WTC11 (cell line): ENCODE measurements around the gene GNAS-AS1. TPM values are rescaled to one million over a fixed set of nuclear protein-coding genes. Genes with fewer than 3 reads are reported as not detected.

Experiments used
- ATAC-seq: fragments of 200-7000 bp; cut with Tn5 transposase; 2 replicates; pipeline ENCODE4 v1.10.0; 2021; ENCODE audit warnings: mild to moderate bottlenecking, moderate library complexity
- CTCF ChIA-PET: fragments of 300-600 bp; sonication (Branson Sonifier 250); formaldehyde crosslinking; loops from one replicate; lab custom pipeline; 2021; ENCODE audit warnings: antibody characterized with exemption; lab: Charles Lee
- POLR2A ChIA-PET: fragments of 350-600 bp; sonication (Branson Sonifier 250); formaldehyde crosslinking; loops from one replicate; lab custom pipeline; 2021; ENCODE audit warnings: antibody characterized with exemption; lab: Charles Lee
- DNase-seq: peaks from one replicate; pipeline ENCODE4 v3.0.0; 2021; ENCODE audit warnings: low spot score
- H3K27ac Mint-ChIP-seq: 2 replicates; pipeline ENCODE4 v1.8.0; 2021; ENCODE audit warnings: mixed read lengths
- H3K27me3 Mint-ChIP-seq: 2 replicates; pipeline ENCODE4 v1.8.0; 2021; ENCODE audit warnings: low read depth, mild to moderate bottlenecking, moderate library complexity, mixed read lengths
- H3K36me3 Mint-ChIP-seq: 2 replicates; pipeline ENCODE4 v1.8.0; 2021; ENCODE audit warnings: mixed read lengths
- H3K4me1 Mint-ChIP-seq: 2 replicates; pipeline ENCODE4 v1.8.0; 2022; ENCODE audit warnings: mixed read lengths
- H3K4me3 Mint-ChIP-seq: 2 replicates; pipeline ENCODE4 v1.8.0; 2021; ENCODE audit warnings: mild to moderate bottlenecking, moderate library complexity, mixed read lengths
- H3K9me3 Mint-ChIP-seq: 2 replicates; pipeline ENCODE4 v1.8.0; 2021; ENCODE audit warnings: mixed read lengths
- ERG ChIP-seq: fragments of 250-450 bp; sonication (Bioruptor Pico); IDR thresholded peaks from 2 replicates; pipeline ENCODE4 v1.8.0; 2021; ENCODE audit warnings: mild to moderate bottlenecking
- FOXJ3 ChIP-seq: sonication (generic); formaldehyde crosslinking; IDR thresholded peaks from 2 replicates; pipeline ENCODE4 v1.9.0; 2021; ENCODE audit warnings: missing genetic modification reagents, mild to moderate bottlenecking, borderline replicate concordance
- HMGA2 ChIP-seq: fragments of 250-450 bp; sonication (Bioruptor Pico); IDR thresholded peaks from 2 replicates; pipeline ENCODE4 v1.4.0; 2021; ENCODE audit warnings: mild to moderate bottlenecking, moderate library complexity
- MAX ChIP-seq: sonication (generic); formaldehyde crosslinking; IDR thresholded peaks from 2 replicates; pipeline ENCODE4 v1.8.0; 2022; ENCODE audit warnings: mild to moderate bottlenecking, missing genetic modification reagents
- PRRX2 ChIP-seq: fragments of 250-450 bp; sonication (Bioruptor Pico); IDR thresholded peaks from 2 replicates; pipeline ENCODE4 v1.8.0; 2021; ENCODE audit warnings: mild to moderate bottlenecking
- RELA ChIP-seq: sonication (generic); formaldehyde crosslinking; IDR thresholded peaks from 2 replicates; pipeline ENCODE4 v1.8.1; 2022; ENCODE audit warnings: missing genetic modification reagents, mild to moderate bottlenecking, borderline replicate concordance
- RORB ChIP-seq: fragments of 250-450 bp; sonication (Bioruptor Pico); IDR thresholded peaks from 2 replicates; pipeline ENCODE4 v1.9.0; 2021; ENCODE audit warnings: mild to moderate bottlenecking
- SMAD4 ChIP-seq: sonication (generic); formaldehyde crosslinking; IDR thresholded peaks from 2 replicates; pipeline ENCODE4 v1.8.0; 2022; ENCODE audit warnings: mild to moderate bottlenecking, missing genetic modification reagents
- USF1 ChIP-seq: sonication (generic); formaldehyde crosslinking; IDR thresholded peaks from 2 replicates; pipeline ENCODE4 v1.8.0; 2022; ENCODE audit warnings: mild to moderate bottlenecking, missing genetic modification reagents
- USF2 ChIP-seq: sonication (generic); formaldehyde crosslinking; IDR thresholded peaks from 2 replicates; pipeline ENCODE4 v1.8.1; 2023; ENCODE audit warnings: mild to moderate bottlenecking, missing genetic modification reagents, moderate library complexity
- ZNF232 ChIP-seq: sonication (generic); formaldehyde crosslinking; IDR thresholded peaks from 2 replicates; pipeline ENCODE4 v1.8.0; 2022; ENCODE audit warnings: mild to moderate bottlenecking, missing genetic modification reagents
- total RNA-seq: library from RNA; stranded (reverse); gene quantifications from 3 replicates; pipeline ENCODE4 v1.2.3, GENCODE V29; 2021
- TF ChIP-seq, protein P1 (sequence below): sonication (generic); formaldehyde crosslinking; conservative IDR thresholded peaks from 2 replicates; pipeline ENCODE4 v1.8.1; 2022; ENCODE audit warnings: mild to moderate bottlenecking, missing genetic modification reagents
- TF ChIP-seq, protein P2 (sequence below): sonication (generic); formaldehyde crosslinking; IDR thresholded peaks from 2 replicates; pipeline ENCODE4 v1.8.1; 2022; ENCODE audit warnings: low read depth, missing genetic modification reagents, borderline replicate concordance
- TF ChIP-seq, protein P3 (sequence below): sonication (generic); formaldehyde crosslinking; IDR thresholded peaks from 2 replicates; pipeline ENCODE4 v1.8.0; 2022; ENCODE audit warnings: mild to moderate bottlenecking, missing genetic modification reagents
- TF ChIP-seq, protein P4 (sequence below): sonication (generic); formaldehyde crosslinking; IDR thresholded peaks from 2 replicates; pipeline ENCODE4 v1.8.0; 2023; ENCODE audit warnings: missing genetic modification reagents, mild to moderate bottlenecking, borderline replicate concordance
- TF ChIP-seq, protein P5 (sequence below): sonication (generic); formaldehyde crosslinking; IDR thresholded peaks from 2 replicates; pipeline ENCODE4 v1.8.1; 2022; ENCODE audit warnings: low read depth, mild to moderate bottlenecking, moderate library complexity, missing genetic modification reagents, borderline replicate concordance
- TF ChIP-seq, protein P6 (sequence below): sonication (generic); formaldehyde crosslinking; IDR thresholded peaks from 2 replicates; pipeline ENCODE4 v1.8.1; 2022; ENCODE audit warnings: missing genetic modification reagents, borderline replicate concordance
- TF ChIP-seq, protein P7 (sequence below): fragments of 250-450 bp; sonication (Bioruptor Pico); IDR thresholded peaks from 2 replicates; pipeline ENCODE4 v1.9.0; 2021; ENCODE audit warnings: moderate library complexity, mild to moderate bottlenecking, inconsistent platforms, borderline replicate concordance

GNAS-AS1 gene
- total RNA-seq, 1 experiment from 2014 or later, result 12.2 TPM

- TF ChIP-seq, protein P1, sequence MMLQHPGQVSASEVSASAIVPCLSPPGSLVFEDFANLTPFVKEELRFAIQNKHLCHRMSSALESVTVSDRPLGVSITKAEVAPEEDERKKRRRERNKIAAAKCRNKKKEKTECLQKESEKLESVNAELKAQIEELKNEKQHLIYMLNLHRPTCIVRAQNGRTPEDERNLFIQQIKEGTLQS (CRISPR knock-in tag), result no peak
- TF ChIP-seq MAX (no peak), PRRX2 (CRISPR knock-in tag) (no peak), RORB (CRISPR knock-in tag) (no peak)
- TF ChIP-seq, protein P2, sequence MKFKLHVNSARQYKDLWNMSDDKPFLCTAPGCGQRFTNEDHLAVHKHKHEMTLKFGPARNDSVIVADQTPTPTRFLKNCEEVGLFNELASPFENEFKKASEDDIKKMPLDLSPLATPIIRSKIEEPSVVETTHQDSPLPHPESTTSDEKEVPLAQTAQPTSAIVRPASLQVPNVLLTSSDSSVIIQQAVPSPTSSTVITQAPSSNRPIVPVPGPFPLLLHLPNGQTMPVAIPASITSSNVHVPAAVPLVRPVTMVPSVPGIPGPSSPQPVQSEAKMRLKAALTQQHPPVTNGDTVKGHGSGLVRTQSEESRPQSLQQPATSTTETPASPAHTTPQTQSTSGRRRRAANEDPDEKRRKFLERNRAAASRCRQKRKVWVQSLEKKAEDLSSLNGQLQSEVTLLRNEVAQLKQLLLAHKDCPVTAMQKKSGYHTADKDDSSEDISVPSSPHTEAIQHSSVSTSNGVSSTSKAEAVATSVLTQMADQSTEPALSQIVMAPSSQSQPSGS (CRISPR knock-in tag), result no peak
- TF ChIP-seq, protein P3, sequence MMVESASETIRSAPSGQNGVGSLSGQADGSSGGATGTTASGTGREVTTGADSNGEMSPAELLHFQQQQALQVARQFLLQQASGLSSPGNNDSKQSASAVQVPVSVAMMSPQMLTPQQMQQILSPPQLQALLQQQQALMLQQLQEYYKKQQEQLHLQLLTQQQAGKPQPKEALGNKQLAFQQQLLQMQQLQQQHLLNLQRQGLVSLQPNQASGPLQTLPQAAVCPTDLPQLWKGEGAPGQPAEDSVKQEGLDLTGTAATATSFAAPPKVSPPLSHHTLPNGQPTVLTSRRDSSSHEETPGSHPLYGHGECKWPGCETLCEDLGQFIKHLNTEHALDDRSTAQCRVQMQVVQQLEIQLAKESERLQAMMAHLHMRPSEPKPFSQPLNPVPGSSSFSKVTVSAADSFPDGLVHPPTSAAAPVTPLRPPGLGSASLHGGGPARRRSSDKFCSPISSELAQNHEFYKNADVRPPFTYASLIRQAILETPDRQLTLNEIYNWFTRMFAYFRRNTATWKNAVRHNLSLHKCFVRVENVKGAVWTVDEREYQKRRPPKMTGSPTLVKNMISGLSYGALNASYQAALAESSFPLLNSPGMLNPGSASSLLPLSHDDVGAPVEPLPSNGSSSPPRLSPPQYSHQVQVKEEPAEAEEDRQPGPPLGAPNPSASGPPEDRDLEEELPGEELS (CRISPR knock-in tag), result no peak
- TF ChIP-seq, protein P4, sequence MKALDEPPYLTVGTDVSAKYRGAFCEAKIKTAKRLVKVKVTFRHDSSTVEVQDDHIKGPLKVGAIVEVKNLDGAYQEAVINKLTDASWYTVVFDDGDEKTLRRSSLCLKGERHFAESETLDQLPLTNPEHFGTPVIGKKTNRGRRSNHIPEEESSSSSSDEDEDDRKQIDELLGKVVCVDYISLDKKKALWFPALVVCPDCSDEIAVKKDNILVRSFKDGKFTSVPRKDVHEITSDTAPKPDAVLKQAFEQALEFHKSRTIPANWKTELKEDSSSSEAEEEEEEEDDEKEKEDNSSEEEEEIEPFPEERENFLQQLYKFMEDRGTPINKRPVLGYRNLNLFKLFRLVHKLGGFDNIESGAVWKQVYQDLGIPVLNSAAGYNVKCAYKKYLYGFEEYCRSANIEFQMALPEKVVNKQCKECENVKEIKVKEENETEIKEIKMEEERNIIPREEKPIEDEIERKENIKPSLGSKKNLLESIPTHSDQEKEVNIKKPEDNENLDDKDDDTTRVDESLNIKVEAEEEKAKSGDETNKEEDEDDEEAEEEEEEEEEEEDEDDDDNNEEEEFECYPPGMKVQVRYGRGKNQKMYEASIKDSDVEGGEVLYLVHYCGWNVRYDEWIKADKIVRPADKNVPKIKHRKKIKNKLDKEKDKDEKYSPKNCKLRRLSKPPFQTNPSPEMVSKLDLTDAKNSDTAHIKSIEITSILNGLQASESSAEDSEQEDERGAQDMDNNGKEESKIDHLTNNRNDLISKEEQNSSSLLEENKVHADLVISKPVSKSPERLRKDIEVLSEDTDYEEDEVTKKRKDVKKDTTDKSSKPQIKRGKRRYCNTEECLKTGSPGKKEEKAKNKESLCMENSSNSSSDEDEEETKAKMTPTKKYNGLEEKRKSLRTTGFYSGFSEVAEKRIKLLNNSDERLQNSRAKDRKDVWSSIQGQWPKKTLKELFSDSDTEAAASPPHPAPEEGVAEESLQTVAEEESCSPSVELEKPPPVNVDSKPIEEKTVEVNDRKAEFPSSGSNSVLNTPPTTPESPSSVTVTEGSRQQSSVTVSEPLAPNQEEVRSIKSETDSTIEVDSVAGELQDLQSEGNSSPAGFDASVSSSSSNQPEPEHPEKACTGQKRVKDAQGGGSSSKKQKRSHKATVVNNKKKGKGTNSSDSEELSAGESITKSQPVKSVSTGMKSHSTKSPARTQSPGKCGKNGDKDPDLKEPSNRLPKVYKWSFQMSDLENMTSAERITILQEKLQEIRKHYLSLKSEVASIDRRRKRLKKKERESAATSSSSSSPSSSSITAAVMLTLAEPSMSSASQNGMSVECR (CRISPR knock-in tag), result no peak
- TF ChIP-seq, protein P5, sequence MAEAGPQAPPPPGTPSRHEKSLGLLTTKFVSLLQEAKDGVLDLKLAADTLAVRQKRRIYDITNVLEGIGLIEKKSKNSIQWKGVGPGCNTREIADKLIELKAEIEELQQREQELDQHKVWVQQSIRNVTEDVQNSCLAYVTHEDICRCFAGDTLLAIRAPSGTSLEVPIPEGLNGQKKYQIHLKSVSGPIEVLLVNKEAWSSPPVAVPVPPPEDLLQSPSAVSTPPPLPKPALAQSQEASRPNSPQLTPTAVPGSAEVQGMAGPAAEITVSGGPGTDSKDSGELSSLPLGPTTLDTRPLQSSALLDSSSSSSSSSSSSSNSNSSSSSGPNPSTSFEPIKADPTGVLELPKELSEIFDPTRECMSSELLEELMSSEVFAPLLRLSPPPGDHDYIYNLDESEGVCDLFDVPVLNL (CRISPR knock-in tag), result no peak
These were observed 73.0 kb downstream of the GNAS-AS1 start (continued) for GRCh38 chr20:58777657-58778056.

DNA sequence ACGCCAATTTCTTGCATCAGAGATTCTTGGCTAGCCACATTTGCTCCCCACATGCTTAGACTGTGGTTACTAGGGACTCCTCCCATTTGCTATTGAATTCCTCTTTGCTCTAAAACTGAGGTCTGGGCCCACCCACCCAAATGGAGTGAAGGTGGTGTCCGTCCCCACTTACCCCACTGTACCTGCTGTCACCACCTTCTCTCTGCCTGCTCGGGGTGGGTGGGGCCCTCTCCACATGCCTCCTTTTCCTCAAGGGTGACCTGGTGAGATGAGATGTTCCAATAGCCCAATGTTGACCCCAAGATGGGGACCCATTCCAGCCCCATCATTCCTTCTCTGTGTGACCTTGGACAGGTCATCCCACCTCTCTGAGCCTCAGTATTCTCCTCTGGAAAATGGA, 74.6 kb downstream of the GNAS-AS1 start:
- Mint-ChIP-seq H3K27me3 (peaks cover 23% of the 10 kb centered on the region), H3K27ac (no peak overlapping the region), H3K9me3 (no peaks in the 10 kb centered on the region), H3K4me3 (no peak overlapping the region), H3K36me3 (no peaks in the 10 kb centered on the region), H3K4me1 (peaks cover 6% of the 10 kb centered on the region)
- ATAC-seq (no peak), DNase-seq (no peak)
- CTCF ChIA-PET, result no interaction called here
- POLR2A ChIA-PET, result interaction anchor here (0.6 kb wide), 1 partner anchor 463 kb away, joined by 5 read pairs; no protein-coding TSS in a partner anchor
- TF ChIP-seq RELA (CRISPR knock-in tag), result no peak
- TF ChIP-seq ZNF232 (CRISPR knock-in tag), result no peak
- TF ChIP-seq, protein P6, sequence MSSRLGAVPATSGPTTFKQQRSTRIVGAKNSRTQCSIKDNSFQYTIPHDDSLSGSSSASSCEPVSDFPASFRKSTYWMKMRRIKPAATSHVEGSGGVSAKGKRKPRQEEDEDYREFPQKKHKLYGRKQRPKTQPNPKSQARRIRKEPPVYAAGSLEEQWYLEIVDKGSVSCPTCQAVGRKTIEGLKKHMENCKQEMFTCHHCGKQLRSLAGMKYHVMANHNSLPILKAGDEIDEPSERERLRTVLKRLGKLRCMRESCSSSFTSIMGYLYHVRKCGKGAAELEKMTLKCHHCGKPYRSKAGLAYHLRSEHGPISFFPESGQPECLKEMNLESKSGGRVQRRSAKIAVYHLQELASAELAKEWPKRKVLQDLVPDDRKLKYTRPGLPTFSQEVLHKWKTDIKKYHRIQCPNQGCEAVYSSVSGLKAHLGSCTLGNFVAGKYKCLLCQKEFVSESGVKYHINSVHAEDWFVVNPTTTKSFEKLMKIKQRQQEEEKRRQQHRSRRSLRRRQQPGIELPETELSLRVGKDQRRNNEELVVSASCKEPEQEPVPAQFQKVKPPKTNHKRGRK (CRISPR knock-in tag), result no peak
- no peak for TF ChIP-seq SMAD4
- TF ChIP-seq FOXJ3 (CRISPR knock-in tag), result no peak
- TF ChIP-seq, protein P7, sequence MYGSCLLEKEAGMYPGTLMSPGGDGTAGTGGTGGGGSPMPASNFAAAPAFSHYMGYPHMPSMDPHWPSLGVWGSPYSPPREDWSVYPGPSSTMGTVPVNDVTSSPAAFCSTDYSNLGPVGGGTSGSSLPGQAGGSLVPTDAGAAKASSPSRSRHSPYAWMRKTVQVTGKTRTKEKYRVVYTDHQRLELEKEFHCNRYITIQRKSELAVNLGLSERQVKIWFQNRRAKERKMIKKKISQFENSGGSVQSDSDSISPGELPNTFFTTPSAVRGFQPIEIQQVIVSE (CRISPR knock-in tag), result no peak
- no peak for TF ChIP-seq USF2
- TF ChIP-seq ERG (CRISPR knock-in tag), result no peak
- TF ChIP-seq USF1 (CRISPR knock-in tag), result no peak
- no peak for TF ChIP-seq HMGA2 (CRISPR knock-in tag)
